SK-N-SH treated with all-trans-retinoic acid at 6 μM for 48 hours (cell line): ENCODE data around the gene POLR2E.

ENCODE experiments used
- ARNTL ChIP-seq: fragments of 450-650 bp; formaldehyde crosslinking; IDR thresholded peaks from 2 replicates; pipeline ENCODE4 v1.5.0; 2020; ENCODE audit warnings: low read depth, mild to moderate bottlenecking, moderate library complexity, borderline replicate concordance
- BACH2 ChIP-seq: fragments of 250-450 bp; sonication (Bioruptor Pico); IDR thresholded peaks from 2 replicates; pipeline ENCODE4 v1.9.0; 2021; ENCODE audit warnings: mild to moderate bottlenecking, borderline replicate concordance
- PATZ1 ChIP-seq: fragments of 250-450 bp; sonication (Bioruptor Pico); IDR thresholded peaks from 2 replicates; pipeline ENCODE4 v1.8.0; 2020; ENCODE audit warnings: mild to moderate bottlenecking, moderate library complexity, borderline replicate concordance
- PPARA ChIP-seq: fragments of 250-450 bp; sonication (Bioruptor Pico); IDR thresholded peaks from 2 replicates; pipeline ENCODE4 v1.5.0; 2020; ENCODE audit warnings: mild to moderate bottlenecking, borderline replicate concordance
- RARB ChIP-seq: fragments of 250-450 bp; sonication (Bioruptor Pico); IDR thresholded peaks from 2 replicates; pipeline ENCODE4 v1.8.0; 2021; ENCODE audit warnings: mild to moderate bottlenecking, moderate library complexity
- SNAI2 ChIP-seq: fragments of 250-450 bp; sonication (Bioruptor Pico); IDR thresholded peaks from 2 replicates; pipeline ENCODE4 v1.5.0; 2020; ENCODE audit warnings: mild to moderate bottlenecking, moderate library complexity
- TOX ChIP-seq: fragments of 250-450 bp; sonication (Bioruptor Pico); IDR thresholded peaks from 2 replicates; pipeline ENCODE4 v1.8.0; 2021; ENCODE audit warnings: mild to moderate bottlenecking, moderate library complexity, borderline replicate concordance
- ZNF565 ChIP-seq: fragments of 450-650 bp; formaldehyde crosslinking; conservative IDR thresholded peaks from 2 replicates; pipeline ENCODE4 v1.5.0; 2020; ENCODE audit warnings: low read depth, mild to moderate bottlenecking, moderate library complexity

- no peak for TF ChIP-seq RARB
- no peak for TF ChIP-seq PATZ1
- no peak for TF ChIP-seq TOX
- no peak for TF ChIP-seq SNAI2 (CRISPR knock-in tag)
- no peak for TF ChIP-seq PPARA (CRISPR knock-in tag)
- TF ChIP-seq ARNTL (CRISPR knock-in tag) = no peak
- TF ChIP-seq ZNF565 (CRISPR knock-in tag) = no peak
- TF ChIP-seq BACH2 (CRISPR knock-in tag) = no peak
These were observed at the start of gene POLR2E for GRCh38 chr19:1094978-1095701.
